B cell (primary cell): ENCODE data around the gene UGT1A9. TPM values are rescaled to one million over a fixed set of nuclear protein-coding genes. Genes with fewer than 3 reads are reported as not detected.

Experiments used
- ATAC-seq: fragments of 200-7000 bp; cut with Tn5 transposase; one replicate; pipeline ENCODE4 v1.10.0; 2021; ENCODE audit warnings: low read depth, mild to moderate bottlenecking, moderate number of reproducible peaks, moderate library complexity
- CTCF ChIA-PET: fragments of 350-600 bp; sonication (Branson Sonifier 250); formaldehyde crosslinking; loops from one replicate; lab custom pipeline; 2021; ENCODE audit warnings: antibody characterized with exemption, inconsistent platforms; lab: Charles Lee
- POLR2A ChIA-PET: fragments of 350-600 bp; sonication (Branson Sonifier 250); formaldehyde crosslinking; loops from one replicate; lab custom pipeline; 2021; ENCODE audit warnings: antibody characterized with exemption; lab: Charles Lee
- DNase-seq: peaks from one replicate; pipeline ENCODE4 v3.0.0; 2013
- H2AFZ ChIP-seq: 2 replicates; pipeline ENCODE4 v1.6.1; 2012; ENCODE audit warnings: mild to moderate bottlenecking, low read depth, low read length; ENCODE audit not compliant: insufficient read depth, poor library complexity, severe bottlenecking
- H3K27ac ChIP-seq, 2 donors: 1 replicate in 1 of 2; 2 replicates in 1 of 2; pipeline ENCODE4 v1.5.1; 2012 to 2013; ENCODE audit warnings: low read length in 2 of 2, mild to moderate bottlenecking in 2 of 2, moderate library complexity in 1 of 2
- H3K27me3 ChIP-seq, 4 experiments: fragments of 200-600 bp in 1 of 4; sonication (generic) in 1 of 4; replicated peaks in 1 of 4; 1 replicate in 2 of 4; 2 replicates in 2 of 4; pipeline versions ENCODE4 v1.6.1 to v1.7.0; 2013 to 2016; ENCODE audit warnings: low read length in 3 of 4, mild to moderate bottlenecking in 2 of 4, mixed read lengths in 1 of 4, moderate library complexity in 1 of 4; ENCODE audit not compliant: insufficient read depth in 4 of 4, control insufficient read depth in 3 of 4; ENCODE audit errors: control extremely low read depth in 1 of 4
- H3K36me3 ChIP-seq, 2 experiments: replicated peaks in 1 of 2; 1 replicate in 1 of 2; 2 replicates in 1 of 2; pipeline versions ENCODE4 v1.6.1 to v1.7.1; 2013; ENCODE audit warnings: low read length in 1 of 2; ENCODE audit not compliant: insufficient read depth in 2 of 2, control insufficient read depth in 1 of 2; ENCODE audit errors: control extremely low read depth in 1 of 2, extremely low read depth in 1 of 2
- H3K4me1 ChIP-seq, 2 donors: fragments of 200-600 bp in 1 of 2; sonication (generic) in 1 of 2; 1 replicate in 1 of 2; 2 replicates in 1 of 2; pipeline versions ENCODE4 v1.5.1 to v1.6.1; 2013 to 2017; ENCODE audit warnings: low read length in 2 of 2; ENCODE audit not compliant: control insufficient read depth in 2 of 2, insufficient read depth in 2 of 2
- H3K4me2 ChIP-seq: replicated peaks from 2 replicates; pipeline ENCODE3; 2012; ENCODE audit warnings: mild to moderate bottlenecking, low read depth, low read length; ENCODE audit not compliant: poor library complexity, severe bottlenecking
- H3K4me3 ChIP-seq, 5 experiments: fragments of 200-600 bp in 1 of 5; sonication (generic) in 1 of 5; 1 replicate in 3 of 5; 2 replicates in 2 of 5; pipeline versions ENCODE4 v1.5.1 to v1.7.0; 2011 to 2016; ENCODE audit warnings: low read length in 4 of 5, mild to moderate bottlenecking in 4 of 5, low read depth in 2 of 5, control low read depth in 1 of 5, moderate library complexity in 1 of 5; ENCODE audit not compliant: insufficient read depth in 1 of 5; ENCODE audit errors: control extremely low read depth in 1 of 5, extremely low read depth in 1 of 5
- H3K79me2 ChIP-seq: fragments of 200-600 bp; sonication (generic); one replicate; pipeline ENCODE4 v1.6.0; 2016; ENCODE audit warnings: low read length; ENCODE audit not compliant: control insufficient read depth, insufficient read depth
- H3K9ac ChIP-seq: fragments of 200-600 bp; sonication (generic); 2 replicates; pipeline ENCODE4 v1.6.1; 2017; ENCODE audit warnings: mild to moderate bottlenecking, low read length, moderate library complexity
- H3K9me3 ChIP-seq, 3 donors: one replicate each; pipeline versions ENCODE4 v1.6.1 to v1.7.1; 2013; ENCODE audit warnings: low read length in 2 of 3; ENCODE audit not compliant: control insufficient read depth in 2 of 3, insufficient read depth in 1 of 3; ENCODE audit errors: control extremely low read depth in 1 of 3
- H4K20me1 ChIP-seq: 2 replicates; pipeline ENCODE4 v1.6.0; 2012; ENCODE audit warnings: mild to moderate bottlenecking, low read length; ENCODE audit not compliant: insufficient read depth, control insufficient read depth, poor library complexity, severe bottlenecking
- H3K27ac Mint-ChIP-seq: one replicate; pipeline ENCODE4 v1.8.0; 2021; ENCODE audit warnings: mixed read lengths
- H3K27me3 Mint-ChIP-seq: one replicate; pipeline ENCODE4 v1.8.0; 2021; ENCODE audit warnings: mixed read lengths
- H3K4me1 Mint-ChIP-seq: one replicate; pipeline ENCODE4 v1.8.0; 2021; ENCODE audit warnings: mixed read lengths
- H3K4me3 Mint-ChIP-seq: one replicate; pipeline ENCODE4 v1.8.0; 2021; ENCODE audit warnings: mixed read lengths
- H3K9me3 Mint-ChIP-seq: one replicate; pipeline ENCODE4 v1.8.0; 2022; ENCODE audit warnings: mixed read lengths; ENCODE audit not compliant: insufficient read depth
- EZH2 ChIP-seq: IDR thresholded peaks from 2 replicates; pipeline ENCODE4 v1.6.1; 2012; ENCODE audit warnings: borderline replicate concordance, low read depth, mild to moderate bottlenecking, moderate library complexity, low read length; ENCODE audit not compliant: insufficient read depth, poor library complexity, severe bottlenecking
- WGBS: methylation state at CpG from one replicate; pipeline ENCODE4 v1.1.5; 2013; ENCODE audit warnings: missing lambda C conversion rate; ENCODE audit not compliant: insufficient coverage; 5-methylcytosine and 5-hydroxymethylcytosine counted together
- intact Hi-C: fragments of 100-400 bp; cut with micrococcal nuclease; formaldehyde crosslinking; loops from one replicate; pipeline ENCODE4 v1.10.0; 2022
- polyA plus RNA-seq: library from polyadenylated mRNA; depleted of rRNA; stranded (reverse); fragments of >200 nt; gene quantifications from 2 replicates; pipeline ENCODE4 v1.2.3, GENCODE V29; 2012
- total RNA-seq, 2 donors: library from RNA; stranded (reverse); fragments of 120-200 nt in 1 of 2; gene quantifications; 1 replicate in 1 of 2; 2 replicates in 1 of 2; pipeline versions ENCODE4 v1.2.3 to v1.2.4, GENCODE V29; 2013 to 2022
- TF ChIP-seq, protein P1 (sequence below): fragments of 200-600 bp; IDR thresholded peaks from one replicate; pipeline ENCODE4 v1.8.0; 2022; ENCODE audit warnings: antibody characterized with exemption, mild to moderate bottlenecking

The UGT1A9 gene
- total and polyA plus RNA-seq, 2 donors (not counting 1 experiment from before 2014, with no cell fraction given) = not detected

DNA sequence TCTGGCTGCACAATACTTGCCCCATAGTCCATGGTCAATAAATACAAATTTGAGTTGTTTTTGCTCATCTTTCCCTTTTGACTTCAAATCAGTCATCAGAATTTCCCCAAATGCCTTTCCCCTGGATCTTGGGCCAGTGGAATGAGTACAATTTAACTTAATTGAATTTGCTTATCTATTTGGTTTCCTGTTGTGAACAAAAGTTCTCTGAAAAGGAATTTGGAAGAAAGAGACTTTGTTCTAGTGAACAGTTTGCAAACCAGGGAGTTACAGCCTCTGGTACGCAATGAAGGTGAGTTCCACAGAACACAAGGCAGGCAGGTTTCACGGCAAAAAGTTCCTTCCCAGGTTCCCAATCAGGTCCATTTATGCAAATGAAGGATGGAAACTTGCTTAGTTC, 87.2 kb downstream of the UGT1A9 start:
- no peak overlapping the region for H3K9ac ChIP-seq
- ChIA-PET CTCF (no interaction called here), POLR2A (no interaction called here)
- no peak for TF ChIP-seq EZH2
- TF ChIP-seq, protein P1, sequence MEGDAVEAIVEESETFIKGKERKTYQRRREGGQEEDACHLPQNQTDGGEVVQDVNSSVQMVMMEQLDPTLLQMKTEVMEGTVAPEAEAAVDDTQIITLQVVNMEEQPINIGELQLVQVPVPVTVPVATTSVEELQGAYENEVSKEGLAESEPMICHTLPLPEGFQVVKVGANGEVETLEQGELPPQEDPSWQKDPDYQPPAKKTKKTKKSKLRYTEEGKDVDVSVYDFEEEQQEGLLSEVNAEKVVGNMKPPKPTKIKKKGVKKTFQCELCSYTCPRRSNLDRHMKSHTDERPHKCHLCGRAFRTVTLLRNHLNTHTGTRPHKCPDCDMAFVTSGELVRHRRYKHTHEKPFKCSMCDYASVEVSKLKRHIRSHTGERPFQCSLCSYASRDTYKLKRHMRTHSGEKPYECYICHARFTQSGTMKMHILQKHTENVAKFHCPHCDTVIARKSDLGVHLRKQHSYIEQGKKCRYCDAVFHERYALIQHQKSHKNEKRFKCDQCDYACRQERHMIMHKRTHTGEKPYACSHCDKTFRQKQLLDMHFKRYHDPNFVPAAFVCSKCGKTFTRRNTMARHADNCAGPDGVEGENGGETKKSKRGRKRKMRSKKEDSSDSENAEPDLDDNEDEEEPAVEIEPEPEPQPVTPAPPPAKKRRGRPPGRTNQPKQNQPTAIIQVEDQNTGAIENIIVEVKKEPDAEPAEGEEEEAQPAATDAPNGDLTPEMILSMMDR = no peak
- no peaks in the 10 kb centered on the region for H3K4me1 ChIP-seq
- no peak overlapping the region for H2AFZ ChIP-seq
- H3K4me3 Mint-ChIP-seq = no peak overlapping the region
- H4K20me1 ChIP-seq = no peaks in the 10 kb centered on the region
- no peak overlapping the region for H3K27ac ChIP-seq
- no peak overlapping the region for H3K27ac Mint-ChIP-seq
- ATAC-seq (no peak), DNase-seq (no peak)
- H3K36me3 ChIP-seq = no peaks in the 10 kb centered on the region
- peaks cover 0 to 7% (median 0%) of the 10 kb centered on the region in 3 donors for H3K9me3 ChIP-seq
- no peak overlapping the region for H3K4me3 ChIP-seq
- WGBS = 95% methylated on average over 2 of the region's 2 CpGs
- no peak overlapping the region for H3K4me2 ChIP-seq
- peaks cover 26% of the 10 kb centered on the region for H3K27me3 Mint-ChIP-seq
- intact Hi-C loops = no loop called here
- H3K4me1 Mint-ChIP-seq = no peaks in the 10 kb centered on the region
- peaks cover 0 to 4% (median 0%) of the 10 kb centered on the region in 4 experiments for H3K27me3 ChIP-seq
- no peaks in the 10 kb centered on the region for H3K9me3 Mint-ChIP-seq
- no peaks in the 10 kb centered on the region for H3K79me2 ChIP-seq

DNA sequence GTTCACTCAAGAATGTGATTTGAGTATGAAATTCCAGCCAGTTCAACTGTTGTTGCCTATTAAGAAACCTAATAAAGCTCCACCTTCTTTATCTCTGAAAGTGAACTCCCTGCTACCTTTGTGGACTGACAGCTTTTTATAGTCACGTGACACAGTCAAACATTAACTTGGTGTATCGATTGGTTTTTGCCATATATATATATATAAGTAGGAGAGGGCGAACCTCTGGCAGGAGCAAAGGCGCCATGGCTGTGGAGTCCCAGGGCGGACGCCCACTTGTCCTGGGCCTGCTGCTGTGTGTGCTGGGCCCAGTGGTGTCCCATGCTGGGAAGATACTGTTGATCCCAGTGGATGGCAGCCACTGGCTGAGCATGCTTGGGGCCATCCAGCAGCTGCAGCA, 88.3 kb downstream of the UGT1A9 start, which contains the start of gene UGT1A1:
Gene UGT1A1, plus strand, starts transcription at position 228 of the 400 bp plus-strand sequence. Its CDS starts 18 bp downstream, at position 246.
- Histone ChIP-seq H3K79me2 (no peaks in the 10 kb centered on the region), H3K36me3 (no peaks in the 10 kb centered on the region), H3K4me2 (no peak within 1 kb of the TSS), H3K27ac (no peak within 1 kb of the TSS), H3K4me3 (no peak within 1 kb of the TSS), H3K9me3 (peaks cover 0 to 3% (median 0%) of the 10 kb centered on the region in 3 donors), H3K27me3 (peaks cover 0 to 4% (median 0%) of the 10 kb centered on the region in 4 experiments), H4K20me1 (no peaks in the 10 kb centered on the region), H3K9ac (no peak within 1 kb of the TSS), H2AFZ (no peak within 1 kb of the TSS), H3K4me1 (no peaks in the 10 kb centered on the region)
- no peak for DNase-seq
- Mint-ChIP-seq H3K4me3 (no peak within 1 kb of the TSS), H3K4me1 (no peaks in the 10 kb centered on the region), H3K27ac (no peak within 1 kb of the TSS), H3K9me3 (no peaks in the 10 kb centered on the region), H3K27me3 (peaks cover 31% of the 10 kb centered on the region)
- TF ChIP-seq, protein P1 = no peak
- no peak for TF ChIP-seq EZH2
- intact Hi-C loops = no loop called here
- 95% methylated on average over 3 of the region's 6 CpGs for WGBS
- ATAC-seq = no peak
- CTCF ChIA-PET = no interaction called here
- POLR2A ChIA-PET = no interaction called here
